Kidney (tissue), 14 donors: Measurements from ENCODE around the gene TPRX2. TPM values are rescaled to one million over a fixed set of nuclear protein-coding genes. Genes with fewer than 3 reads are reported as not detected.
"Not testable (repeated sequence)": the region's sequence is repeated elsewhere in the genome, so short reads cannot be mapped to it uniquely, and the experiment has no call there.

Source experiments
- DNase-seq, 5 donors: peaks; one replicate each; pipeline ENCODE4 v3.0.0-alpha.2; 2013 to 2020
- FAIRE-seq: peaks from 2 replicates; lab custom pipeline; 2012; peaks lifted over from hg19 to GRCh38; lab: Jason Lieb, UNC
- H3K27ac ChIP-seq, 2 donors: one replicate each; pipeline ENCODE4 v1.7.0; 2013; ENCODE audit warnings: low read depth in 2 of 2, low read length in 2 of 2, inconsistent platforms in 1 of 2
- H3K27me3 ChIP-seq: one replicate; pipeline ENCODE4 v1.7.1; 2013; ENCODE audit warnings: low read length, inconsistent platforms; ENCODE audit not compliant: control insufficient read depth, insufficient read depth
- H3K36me3 ChIP-seq, 3 donors: one replicate each; pipeline versions ENCODE4 v1.7.0 to v1.7.1; 2013; ENCODE audit warnings: low read length in 3 of 3, control low read depth in 1 of 3, inconsistent platforms in 1 of 3; ENCODE audit not compliant: insufficient read depth in 3 of 3, control insufficient read depth in 2 of 3
- H3K4me1 ChIP-seq, 3 donors: one replicate each; pipeline versions ENCODE4 v1.7.0 to v1.7.1; 2013; ENCODE audit warnings: low read length in 3 of 3, inconsistent platforms in 1 of 3, low read depth in 1 of 3; ENCODE audit not compliant: control insufficient read depth in 2 of 3, insufficient read depth in 2 of 3
- H3K4me3 ChIP-seq, 3 donors: one replicate each; pipeline versions ENCODE4 v1.7.0 to v1.8.1; 2013; ENCODE audit warnings: low read length in 3 of 3, control low read depth in 1 of 3, inconsistent platforms in 1 of 3
- H3K9ac ChIP-seq, 3 donors: one replicate each; pipeline versions ENCODE4 v1.7.0 to v1.7.1; 2013; ENCODE audit warnings: low read length in 3 of 3, control low read depth in 1 of 3, inconsistent platforms in 1 of 3
- H3K9me3 ChIP-seq, 3 donors: one replicate each; pipeline versions ENCODE4 v1.7.0 to v1.7.1; 2013; ENCODE audit warnings: low read length in 3 of 3, control low read depth in 1 of 3, inconsistent platforms in 1 of 3; ENCODE audit not compliant: control insufficient read depth in 2 of 3, insufficient read depth in 1 of 3
- CTCF ChIP-seq: IDR thresholded peaks from 3 replicates; pipeline ENCODE4 v1.5.1; 2012; ENCODE audit warnings: mild to moderate bottlenecking, moderate library complexity, borderline replicate concordance; ENCODE audit not compliant: insufficient read depth; ENCODE audit errors: extremely low read depth
- intact Hi-C: fragments of 100-400 bp; cut with DNase I; formaldehyde crosslinking; loops from one replicate; pipeline ENCODE4 v1.11.1; 2022
- polyA plus RNA-seq: library from polyadenylated mRNA; stranded (reverse); fragments of 350-450 nt; fragmentation: Illumina TruSeq; extraction: RNeasy Lipid Tissue Mini Kit (QIAGEN cat#74804); gene quantifications from one replicate; pipeline ENCODE4 v1.2.3, GENCODE V29; 2014; ENCODE audit warnings: low read depth, low replicate concordance; ENCODE audit not compliant: insufficient read depth
- total RNA-seq: library from RNA; stranded (reverse); fragmentation: NEBNext Ultra II Directional; extraction: Animal tissue kit (Norgen Biotek cat#: 25700); gene quantifications from one replicate; pipeline ENCODE4 v1.2.1, GENCODE V29; 2021
- donor health status: control.
- donor health status: control.
- donor health status: control.
- donor health status: control.
- donor health status: control.
- donor health status: DM: yes; HTN: yes; CAD: no.
- donor health status: Normal renal cell carcinoma (clear cell type).

TPRX2 gene
- total and polyA plus RNA-seq, 2 donors from 2014 or later = not detected

- FAIRE-seq (no peak), DNase-seq (peak in 3 of 5 donors; percentile 6 to 12 (median 12))
- Histone ChIP-seq H3K27me3 (peaks cover 8% of the 10 kb centered on the region), H3K9ac (no peak overlapping the region), H3K4me3 (no peak overlapping the region), H3K4me1 (no peaks in the 10 kb centered on the region), H3K9me3 (no peaks in the 10 kb centered on the region), H3K36me3 (no peaks in the 10 kb centered on the region), H3K27ac (no peak overlapping the region)
- peak; percentile 19 for TF ChIP-seq CTCF
- intact Hi-C loops = no loop called here
Observed at GRCh38 chr19:47848823-47849473, 10.1 kb upstream of the TPRX2 start.

- Histone ChIP-seq H3K27me3 (peaks cover 8% of the 10 kb centered on the region), H3K4me1 (no peaks in the 10 kb centered on the region), H3K9me3 (no peaks in the 10 kb centered on the region), H3K4me3 (no peak overlapping the region), H3K27ac (no peak overlapping the region), H3K9ac (no peak overlapping the region), H3K36me3 (no peaks in the 10 kb centered on the region)
- intact Hi-C loops = no loop called here
- no peak for TF ChIP-seq CTCF
- FAIRE-seq = no peak
- DNase-seq = no peak
Observed at GRCh38 chr19:47853003-47853402, 6.0 kb upstream of the TPRX2 start.

GRCh38 chr19:47854459-47854858 is 4.6 kb upstream of the TPRX2 start:
- Histone ChIP-seq H3K27ac (no peak overlapping the region), H3K4me1 (no peaks in the 10 kb centered on the region), H3K9ac (no peak overlapping the region), H3K36me3 (no peaks in the 10 kb centered on the region), H3K27me3 (peaks cover 3% of the 10 kb centered on the region), H3K4me3 (no peak overlapping the region), H3K9me3 (no peaks in the 10 kb centered on the region)
- FAIRE-seq (no peak), DNase-seq (no peak)
- TF ChIP-seq CTCF = no peak
- intact Hi-C loops = no loop called here

DNA sequence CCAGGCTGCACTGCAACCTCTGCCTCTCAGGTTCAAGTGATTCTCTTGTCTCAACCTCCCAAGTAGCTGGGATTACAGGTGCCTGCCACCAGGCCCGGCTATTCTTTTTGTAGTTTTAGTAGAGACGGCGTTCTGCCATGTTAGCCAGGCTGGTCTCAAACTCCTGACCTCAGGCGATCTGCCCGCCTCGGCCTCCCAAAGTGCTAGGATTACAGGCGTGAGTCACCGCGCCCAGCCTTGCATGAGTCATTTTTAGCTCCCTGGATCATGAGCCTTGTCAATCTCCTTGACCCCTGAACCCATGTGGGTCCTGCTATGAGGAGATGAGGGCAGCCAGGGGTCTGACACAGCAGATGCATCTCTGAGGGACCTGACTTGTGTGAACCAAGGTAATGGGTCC is 804 bp upstream of the TPRX2 start:
- FAIRE-seq, DNase-seq, H3K4me1 ChIP-seq, H3K27me3 ChIP-seq, H3K4me3 ChIP-seq, H3K27ac ChIP-seq, H3K9me3 ChIP-seq, H3K9ac ChIP-seq, intact Hi-C loops, H3K36me3 ChIP-seq: not testable (repeated sequence)

DNA sequence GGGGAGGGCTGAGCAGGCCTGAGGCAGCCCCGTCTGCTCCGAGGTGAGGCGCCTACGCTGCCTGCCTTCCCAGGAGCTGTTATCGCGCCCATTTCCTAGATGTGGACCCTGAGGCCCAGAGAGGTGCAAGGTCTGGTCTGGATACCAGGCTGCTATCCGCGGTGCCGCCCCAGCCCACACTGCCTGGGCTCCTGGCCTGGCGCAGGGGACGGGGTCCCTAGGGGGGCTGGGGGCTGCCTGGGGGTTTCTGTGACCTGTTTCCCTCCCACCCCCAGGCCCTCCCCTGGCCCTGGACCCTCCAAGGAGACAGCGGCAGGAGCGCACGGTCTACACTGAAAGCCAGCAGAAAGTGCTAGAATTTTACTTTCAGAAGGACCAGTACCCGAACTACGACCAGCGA is 803 bp downstream of the TPRX2 start:
- H3K27me3 ChIP-seq, H3K9ac ChIP-seq, FAIRE-seq, H3K27ac ChIP-seq, H3K9me3 ChIP-seq, intact Hi-C loops, H3K4me1 ChIP-seq, H3K4me3 ChIP-seq, H3K36me3 ChIP-seq: not testable (repeated sequence)
- peak in 1 of 5 donors; percentile 27 for DNase-seq
